ENCODE data around the gene CMIP. TPM values are rescaled to one million over a fixed set of nuclear protein-coding genes. Genes with fewer than 3 reads are reported as not detected.

Gene CMIP
- total RNA-seq, 1 experiment from 2014 or later = 4.9 TPM

GRCh38 chr16:81445966-81446906 is 1.6 kb downstream of the CMIP start:
- no peak for DNase-seq (ENCODE audit: extremely low read depth, low read depth)

- no peak for DNase-seq (ENCODE audit: extremely low read depth, low read depth)
Measured at GRCh38 chr16:81446907-81447268, 2.3 kb downstream of the CMIP start.

- DNase-seq (ENCODE audit: extremely low read depth, low read depth) = no peak
Measured at GRCh38 chr16:81447383-81448101, 2.9 kb downstream of the CMIP start.

GRCh38 chr16:81448154-81449131 is 3.8 kb downstream of the CMIP start:
- no peak for DNase-seq (ENCODE audit: extremely low read depth, low read depth)

GRCh38 chr16:81449241-81449640 is 4.6 kb downstream of the CMIP start:
- no peak for DNase-seq (ENCODE audit: extremely low read depth, low read depth)

GRCh38 chr16:81449899-81450608 is 5.4 kb downstream of the CMIP start:
- no peak for DNase-seq (ENCODE audit: extremely low read depth, low read depth)

- DNase-seq (ENCODE audit: extremely low read depth, low read depth) = no peak
Measured at GRCh38 chr16:81450783-81451491, 6.3 kb downstream of the CMIP start.

- no peak for DNase-seq (ENCODE audit: extremely low read depth, low read depth)
Measured at GRCh38 chr16:81451753-81452680, 7.4 kb downstream of the CMIP start.

GRCh38 chr16:81453091-81453728 is 8.6 kb downstream of the CMIP start:
- DNase-seq (ENCODE audit: extremely low read depth, low read depth) = no peak

- no peak for DNase-seq (ENCODE audit: extremely low read depth, low read depth)
Measured at GRCh38 chr16:81454044-81454443, 9.4 kb downstream of the CMIP start.

- no peak for DNase-seq (ENCODE audit: extremely low read depth, low read depth)
Measured at GRCh38 chr16:81455006-81455405, 10.4 kb downstream of the CMIP start.

- DNase-seq (ENCODE audit: extremely low read depth, low read depth) = no peak
Measured at GRCh38 chr16:81455720-81456494, 11.3 kb downstream of the CMIP start.

- DNase-seq (ENCODE audit: extremely low read depth, low read depth) = no peak
Measured at GRCh38 chr16:81456523-81457325, 12.1 kb downstream of the CMIP start.

GRCh38 chr16:81457326-81458133 is 12.9 kb downstream of the CMIP start:
- no peak for DNase-seq (ENCODE audit: extremely low read depth, low read depth)

- no peak for DNase-seq (ENCODE audit: extremely low read depth, low read depth)
Measured at GRCh38 chr16:81458149-81458669, 13.6 kb downstream of the CMIP start.

All from NCI-H460 (cell line).